HFFc6 (cell line): ENCODE data around the gene SUV39H1. TPM values are rescaled to one million over a fixed set of nuclear protein-coding genes. Genes with fewer than 3 reads are reported as not detected.

ENCODE experiments used
- DNase-seq: peaks from one replicate; pipeline ENCODE4 v3.0.0-alpha.2; 2018
- H3K27ac Mint-ChIP-seq: 2 replicates; pipeline ENCODE4 v1.8.0; 2020; ENCODE audit warnings: mild to moderate bottlenecking, mixed read lengths
- H3K27me3 Mint-ChIP-seq: 2 replicates; pipeline ENCODE4 v1.8.0; 2021; ENCODE audit warnings: mild to moderate bottlenecking, moderate library complexity, mixed read lengths; ENCODE audit not compliant: insufficient read depth
- H3K36me3 Mint-ChIP-seq: 2 replicates; pipeline ENCODE4 v1.8.0; 2021; ENCODE audit warnings: low read depth, mixed read lengths
- H3K4me1 Mint-ChIP-seq: 2 replicates; pipeline ENCODE4 v1.8.0; 2020; ENCODE audit warnings: low read depth, mixed read lengths
- H3K4me3 Mint-ChIP-seq: 2 replicates; pipeline ENCODE4 v1.8.0; 2020; ENCODE audit warnings: mild to moderate bottlenecking, moderate library complexity, mixed read lengths
- H3K9me3 Mint-ChIP-seq: 2 replicates; pipeline ENCODE4 v1.8.0; 2020; ENCODE audit warnings: mild to moderate bottlenecking, mixed read lengths
- total RNA-seq, 6 experiments: library from RNA; stranded (reverse); fragmentation: NEBNext Ultra II Directional; extraction: Animal tissue kit (Norgen Biotek cat#: 25700); gene quantifications; 2 replicates in 1 of 6; 3 replicates in 5 of 6; pipeline ENCODE4 v1.2.3, GENCODE V29; 2021
- TF ChIP-seq, protein P1 (sequence below): fragments of 200-600 bp; sonication (generic); IDR thresholded peaks from 2 replicates; pipeline ENCODE4 v1.5.0; 2021; ENCODE audit warnings: antibody characterized with exemption, mild to moderate bottlenecking

The SUV39H1 gene
- total RNA-seq, 6 experiments from 2014 or later, result 6.9 to 12.0 (median 11.4) TPM

DNA sequence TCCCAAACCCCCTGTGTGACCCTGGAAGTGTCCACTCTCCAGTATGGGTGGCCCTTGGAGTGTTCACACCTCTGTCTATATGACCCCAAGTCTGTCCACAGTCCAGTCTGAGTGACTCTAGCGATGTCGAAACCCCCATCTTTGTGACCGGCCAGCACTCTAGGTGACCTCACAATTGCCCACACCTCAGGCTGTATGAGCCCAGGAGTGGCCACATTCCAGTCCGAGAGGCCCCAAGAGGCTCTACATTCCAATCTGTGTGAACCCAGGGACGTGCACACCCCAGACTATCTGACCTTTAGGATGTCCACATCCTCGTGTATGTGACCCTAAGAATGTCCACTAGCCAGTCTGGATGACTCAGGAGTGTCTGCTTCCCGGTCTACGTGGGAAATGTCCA, 57.7 kb downstream of the SUV39H1 start:
- Mint-ChIP-seq H3K4me1 (peaks cover 14% of the 10 kb centered on the region), H3K27ac (no peak overlapping the region), H3K4me3 (no peak overlapping the region), H3K9me3 (no peaks in the 10 kb centered on the region), H3K36me3 (no peaks in the 10 kb centered on the region), H3K27me3 (peaks cover 6% of the 10 kb centered on the region)
- DNase-seq, result no peak
- TF ChIP-seq, protein P1, sequence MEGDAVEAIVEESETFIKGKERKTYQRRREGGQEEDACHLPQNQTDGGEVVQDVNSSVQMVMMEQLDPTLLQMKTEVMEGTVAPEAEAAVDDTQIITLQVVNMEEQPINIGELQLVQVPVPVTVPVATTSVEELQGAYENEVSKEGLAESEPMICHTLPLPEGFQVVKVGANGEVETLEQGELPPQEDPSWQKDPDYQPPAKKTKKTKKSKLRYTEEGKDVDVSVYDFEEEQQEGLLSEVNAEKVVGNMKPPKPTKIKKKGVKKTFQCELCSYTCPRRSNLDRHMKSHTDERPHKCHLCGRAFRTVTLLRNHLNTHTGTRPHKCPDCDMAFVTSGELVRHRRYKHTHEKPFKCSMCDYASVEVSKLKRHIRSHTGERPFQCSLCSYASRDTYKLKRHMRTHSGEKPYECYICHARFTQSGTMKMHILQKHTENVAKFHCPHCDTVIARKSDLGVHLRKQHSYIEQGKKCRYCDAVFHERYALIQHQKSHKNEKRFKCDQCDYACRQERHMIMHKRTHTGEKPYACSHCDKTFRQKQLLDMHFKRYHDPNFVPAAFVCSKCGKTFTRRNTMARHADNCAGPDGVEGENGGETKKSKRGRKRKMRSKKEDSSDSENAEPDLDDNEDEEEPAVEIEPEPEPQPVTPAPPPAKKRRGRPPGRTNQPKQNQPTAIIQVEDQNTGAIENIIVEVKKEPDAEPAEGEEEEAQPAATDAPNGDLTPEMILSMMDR, result no peak

Other genes with a start within 250 kb of the SUV39H1 start
- gene SLC38A5, start 226.5 kb upstream of the SUV39H1 start, total RNA-seq, result under 1 TPM in 5 of 6 experiments, not detected in 1; 0.40 to 0.91 (median 0.79) TPM
- 10 to 100 TPM; 51.5 to 66.7 (median 59.7) TPM for gene FTSJ1, start 220.5 kb upstream of the SUV39H1 start, total RNA-seq
- gene PORCN, start 187.7 kb upstream of the SUV39H1 start, total RNA-seq, result 10 to 100 TPM in 4 of 6 experiments, 1 to 10 TPM in 2; 9.0 to 13.8 (median 10.7) TPM
- gene EBP, start 174.9 kb upstream of the SUV39H1 start, total RNA-seq, result 10 to 100 TPM; 26.0 to 42.2 (median 39.1) TPM
- 10 to 100 TPM; 13.0 to 15.3 (median 13.8) TPM for gene TBC1D25, start 157.0 kb upstream of the SUV39H1 start, total RNA-seq
- gene RBM3, start 122.2 kb upstream of the SUV39H1 start, total RNA-seq, result 100 to 1,000 TPM; 151 to 471 (median 406) TPM
- gene WDR13, start 99.2 kb upstream of the SUV39H1 start, total RNA-seq, result 10 to 100 TPM; 64.3 to 87.2 (median 71.8) TPM
- under 1 TPM in 1 of 6 experiments, not detected in 5; 0.69 TPM for gene WAS, start 12.9 kb upstream of the SUV39H1 start, total RNA-seq
- gene GLOD5, start 65.0 kb downstream of the SUV39H1 start, total RNA-seq, result not detected
- gene GATA1, start 89.9 kb downstream of the SUV39H1 start, total RNA-seq, result not detected
- gene HDAC6, start 105.3 kb downstream of the SUV39H1 start, total RNA-seq, result 10 to 100 TPM; 22.4 to 30.8 (median 27.1) TPM
- not detected for gene ERAS, start 129.8 kb downstream of the SUV39H1 start, total RNA-seq
- not detected for gene PCSK1N, start 138.9 kb downstream of the SUV39H1 start, total RNA-seq
- gene TIMM17B, start 201.0 kb downstream of the SUV39H1 start, total RNA-seq, result 10 to 100 TPM; 53.0 to 65.2 (median 61.6) TPM
- 10 to 100 TPM; 66.3 to 82.1 (median 71.1) TPM for gene PQBP1, start 201.2 kb downstream of the SUV39H1 start, total RNA-seq
- 10 to 100 TPM; 45.0 to 53.7 (median 47.0) TPM for gene SLC35A2, start 214.9 kb downstream of the SUV39H1 start, total RNA-seq
- gene PIM2, start 222.3 kb downstream of the SUV39H1 start, total RNA-seq, result 1 to 10 TPM; 5.8 to 7.5 (median 6.5) TPM